SK-N-SH treated with all-trans-retinoic acid at 6 μM for 48 hours (cell line): ENCODE data around the gene ZNF771.

Experiments used
- ATAC-seq: fragments of 200-7000 bp; cut with Tn5 transposase; 3 replicates; pipeline ENCODE4 v1.9.1; 2020; ENCODE audit warnings: mild to moderate bottlenecking, moderate library complexity
- ARNTL ChIP-seq: fragments of 450-650 bp; formaldehyde crosslinking; IDR thresholded peaks from 2 replicates; pipeline ENCODE4 v1.5.0; 2020; ENCODE audit warnings: low read depth, mild to moderate bottlenecking, moderate library complexity, borderline replicate concordance
- BACH2 ChIP-seq: fragments of 250-450 bp; sonication (Bioruptor Pico); IDR thresholded peaks from 2 replicates; pipeline ENCODE4 v1.9.0; 2021; ENCODE audit warnings: mild to moderate bottlenecking, borderline replicate concordance
- CREB5 ChIP-seq: fragments of 250-450 bp; sonication (Bioruptor Pico); IDR thresholded peaks from 2 replicates; pipeline ENCODE4 v1.5.1; 2020; ENCODE audit warnings: low read depth, mild to moderate bottlenecking, moderate library complexity
- CSDC2 ChIP-seq: fragments of 250-450 bp; sonication (Bioruptor Pico); IDR thresholded peaks from 2 replicates; pipeline ENCODE4 v1.5.0; 2020; ENCODE audit warnings: mild to moderate bottlenecking, moderate library complexity
- CSRNP3 ChIP-seq: fragments of 250-450 bp; sonication (Bioruptor Pico); IDR thresholded peaks from 2 replicates; pipeline ENCODE4 v1.5.1; 2021; ENCODE audit warnings: mild to moderate bottlenecking, moderate library complexity
- ESRRG ChIP-seq: fragments of 250-450 bp; sonication (Bioruptor Pico); IDR thresholded peaks from 2 replicates; pipeline ENCODE4 v1.6.1; 2021; ENCODE audit warnings: mild to moderate bottlenecking
- GLIS3 ChIP-seq: fragments of 250-450 bp; sonication (Bioruptor Pico); IDR thresholded peaks from 2 replicates; pipeline ENCODE4 v1.5.0; 2020; ENCODE audit warnings: mild to moderate bottlenecking, moderate library complexity
- ISL1 ChIP-seq: fragments of 250-450 bp; sonication (Bioruptor Pico); IDR thresholded peaks from 2 replicates; pipeline ENCODE4 v2.1.2; 2022; ENCODE audit warnings: mild to moderate bottlenecking, moderate library complexity
- OSR1 ChIP-seq: fragments of 250-450 bp; sonication (Bioruptor Pico); IDR thresholded peaks from 2 replicates; pipeline ENCODE4 v1.8.0; 2022; ENCODE audit warnings: moderate library complexity, mild to moderate bottlenecking, inconsistent platforms
- POU6F1 ChIP-seq: fragments of 250-450 bp; sonication (Bioruptor Pico); IDR thresholded peaks from 2 replicates; pipeline ENCODE4 v1.8.0; 2021; ENCODE audit warnings: low read depth, mild to moderate bottlenecking, moderate library complexity, borderline replicate concordance
- PPARA ChIP-seq: fragments of 250-450 bp; sonication (Bioruptor Pico); IDR thresholded peaks from 2 replicates; pipeline ENCODE4 v1.5.0; 2020; ENCODE audit warnings: mild to moderate bottlenecking, borderline replicate concordance
- SNAI2 ChIP-seq: fragments of 250-450 bp; sonication (Bioruptor Pico); IDR thresholded peaks from 2 replicates; pipeline ENCODE4 v1.5.0; 2020; ENCODE audit warnings: mild to moderate bottlenecking, moderate library complexity
- TCF4 ChIP-seq: fragments of 250-450 bp; sonication (Bioruptor Pico); IDR thresholded peaks from 2 replicates; pipeline ENCODE4 v1.8.0; 2021; ENCODE audit warnings: mild to moderate bottlenecking, moderate library complexity, borderline replicate concordance
- ZC3H10 ChIP-seq: fragments of 250-450 bp; sonication (Bioruptor Pico); IDR thresholded peaks from 2 replicates; pipeline ENCODE4 v1.5.1; 2021; ENCODE audit warnings: mild to moderate bottlenecking, moderate library complexity
- ZFP3 ChIP-seq: fragments of 250-450 bp; sonication (Bioruptor Pico); IDR thresholded peaks from 2 replicates; pipeline ENCODE4 v1.5.0; 2020; ENCODE audit warnings: mild to moderate bottlenecking, moderate library complexity
- ZFP30 ChIP-seq: fragments of 450-650 bp; formaldehyde crosslinking; IDR thresholded peaks from 2 replicates; pipeline ENCODE4 v1.5.0; 2022; ENCODE audit warnings: mild to moderate bottlenecking, moderate library complexity
- ZNF565 ChIP-seq: fragments of 450-650 bp; formaldehyde crosslinking; conservative IDR thresholded peaks from 2 replicates; pipeline ENCODE4 v1.5.0; 2020; ENCODE audit warnings: low read depth, mild to moderate bottlenecking, moderate library complexity
- ZNF70 ChIP-seq: fragments of 450-650 bp; formaldehyde crosslinking; IDR thresholded peaks from 2 replicates; pipeline ENCODE4 v1.5.0; 2020; ENCODE audit warnings: mild to moderate bottlenecking, moderate library complexity
- ZNF8 ChIP-seq: fragments of 450-650 bp; formaldehyde crosslinking; IDR thresholded peaks from 2 replicates; pipeline ENCODE4 v1.5.0; 2020; ENCODE audit warnings: mild to moderate bottlenecking, moderate library complexity
- TF ChIP-seq, protein P1 (sequence below): fragments of 250-450 bp; sonication (Bioruptor Pico); IDR thresholded peaks from 2 replicates; pipeline ENCODE4 v1.8.0; 2020; ENCODE audit warnings: mild to moderate bottlenecking, moderate library complexity, borderline replicate concordance
- TF ChIP-seq, protein P2 (sequence below): fragments of 250-450 bp; sonication (Bioruptor Pico); IDR thresholded peaks from 2 replicates; pipeline ENCODE4 v1.5.0; 2020; ENCODE audit warnings: mild to moderate bottlenecking, moderate library complexity

Gene ZNF771

DNA sequence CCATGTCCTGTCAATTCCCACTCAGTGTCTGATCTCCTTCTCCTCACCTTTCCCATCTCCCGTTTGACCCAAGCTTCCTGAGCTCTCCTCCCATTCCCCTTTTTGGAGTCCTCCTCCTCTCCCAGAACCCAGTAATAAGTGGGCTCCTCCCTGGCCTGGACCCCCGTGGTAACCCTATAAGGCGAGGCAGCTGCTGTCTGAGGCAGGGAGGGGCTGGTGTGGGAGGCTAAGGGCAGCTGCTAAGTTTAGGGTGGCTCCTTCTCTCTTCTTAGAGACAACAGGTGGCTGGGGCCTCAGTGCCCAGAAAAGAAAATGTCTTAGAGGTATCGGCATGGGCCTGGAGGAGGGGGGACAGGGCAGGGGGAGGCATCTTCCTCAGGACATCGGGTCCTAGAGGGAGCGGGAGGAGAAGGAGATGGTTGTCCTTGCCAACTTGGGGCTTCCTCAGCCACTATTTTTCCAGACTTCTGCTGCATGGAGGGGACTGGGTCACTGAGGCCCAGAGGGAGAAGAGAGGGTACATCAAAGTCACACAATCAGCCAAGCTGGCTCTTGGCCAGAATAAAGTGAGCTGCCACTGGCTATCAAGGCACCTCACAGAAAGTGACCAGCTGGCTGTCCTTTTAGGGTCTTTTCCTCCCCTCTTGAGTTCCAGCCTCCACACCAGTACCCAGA, 35.2 kb upstream of the ZNF771 start:
- TF ChIP-seq OSR1 (CRISPR knock-in tag): no peak
- TF ChIP-seq TCF4 (CRISPR knock-in tag): no peak
- ATAC-seq: no peak

DNA sequence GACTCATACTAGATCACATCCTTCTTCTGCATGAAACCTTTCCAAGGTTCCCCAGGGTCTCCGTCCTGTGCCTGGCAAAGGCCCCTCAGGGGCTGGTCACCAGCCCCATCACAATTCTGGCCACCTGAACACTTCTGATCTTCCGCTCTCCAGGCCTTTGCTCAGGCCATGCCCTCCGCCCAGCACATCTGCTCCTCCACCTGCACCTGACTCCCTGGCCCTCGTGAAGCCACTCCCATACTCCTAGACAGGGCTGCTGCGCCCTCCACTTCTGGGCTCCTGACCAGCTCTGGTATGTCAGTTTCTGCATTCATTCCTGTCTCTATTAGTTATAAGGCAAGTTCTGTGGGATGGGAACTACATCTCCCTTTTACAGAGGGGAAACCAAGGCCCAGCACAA, 34.7 kb upstream of the ZNF771 start:
- ATAC-seq: no peak
- TF ChIP-seq PPARA (CRISPR knock-in tag): no peak
- TF ChIP-seq CSRNP3 (CRISPR knock-in tag): no peak

DNA sequence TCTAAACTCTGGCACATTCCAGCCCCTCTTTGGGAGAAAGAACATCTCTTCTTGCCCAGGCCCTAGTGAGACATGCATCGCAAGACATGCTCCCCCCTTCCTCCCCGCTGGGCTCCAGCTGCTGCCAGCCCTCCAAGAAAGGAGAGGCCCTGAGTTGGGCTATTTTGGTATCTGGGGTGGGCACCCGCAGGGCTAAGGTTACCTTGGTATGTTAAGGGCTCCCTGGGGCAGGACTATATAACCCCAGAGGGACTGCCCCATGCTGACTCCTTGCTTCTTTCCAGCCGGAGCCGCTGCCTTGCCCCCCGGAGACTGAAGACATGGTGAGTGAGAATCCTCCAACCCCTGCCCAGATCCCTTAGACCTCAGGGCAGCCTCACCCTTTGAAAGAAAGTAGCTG, 32.9 kb upstream of the ZNF771 start, which contains the start of gene MYL11:
Gene MYL11, plus strand, starts transcription at position 265 of the 400 bp plus-strand sequence. Its CDS starts 56 bp downstream, at position 321.
- no peak for TF ChIP-seq ESRRG
- no peak for TF ChIP-seq ZFP30 (CRISPR knock-in tag)
- TF ChIP-seq ZC3H10 (CRISPR knock-in tag): no peak
- no peak for TF ChIP-seq CSRNP3 (CRISPR knock-in tag)
- no peak for TF ChIP-seq BACH2 (CRISPR knock-in tag)
- TF ChIP-seq POU6F1 (CRISPR knock-in tag): no peak
- no peak for TF ChIP-seq GLIS3 (CRISPR knock-in tag)
- TF ChIP-seq SNAI2 (CRISPR knock-in tag): no peak
- no peak for TF ChIP-seq ZNF8 (CRISPR knock-in tag)
- TF ChIP-seq OSR1 (CRISPR knock-in tag): no peak
- TF ChIP-seq CREB5 (CRISPR knock-in tag): no peak
- no peak for TF ChIP-seq ARNTL (CRISPR knock-in tag)
- no peak for TF ChIP-seq CSDC2 (CRISPR knock-in tag)
- no peak for TF ChIP-seq ISL1
- TF ChIP-seq, protein P1, sequence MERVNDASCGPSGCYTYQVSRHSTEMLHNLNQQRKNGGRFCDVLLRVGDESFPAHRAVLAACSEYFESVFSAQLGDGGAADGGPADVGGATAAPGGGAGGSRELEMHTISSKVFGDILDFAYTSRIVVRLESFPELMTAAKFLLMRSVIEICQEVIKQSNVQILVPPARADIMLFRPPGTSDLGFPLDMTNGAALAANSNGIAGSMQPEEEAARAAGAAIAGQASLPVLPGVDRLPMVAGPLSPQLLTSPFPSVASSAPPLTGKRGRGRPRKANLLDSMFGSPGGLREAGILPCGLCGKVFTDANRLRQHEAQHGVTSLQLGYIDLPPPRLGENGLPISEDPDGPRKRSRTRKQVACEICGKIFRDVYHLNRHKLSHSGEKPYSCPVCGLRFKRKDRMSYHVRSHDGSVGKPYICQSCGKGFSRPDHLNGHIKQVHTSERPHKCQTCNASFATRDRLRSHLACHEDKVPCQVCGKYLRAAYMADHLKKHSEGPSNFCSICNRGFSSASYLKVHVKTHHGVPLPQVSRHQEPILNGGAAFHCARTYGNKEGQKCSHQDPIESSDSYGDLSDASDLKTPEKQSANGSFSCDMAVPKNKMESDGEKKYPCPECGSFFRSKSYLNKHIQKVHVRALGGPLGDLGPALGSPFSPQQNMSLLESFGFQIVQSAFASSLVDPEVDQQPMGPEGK (CRISPR knock-in tag): no peak
- TF ChIP-seq ZNF565: no peak
- no peak for TF ChIP-seq ZNF70
- TF ChIP-seq, protein P2, sequence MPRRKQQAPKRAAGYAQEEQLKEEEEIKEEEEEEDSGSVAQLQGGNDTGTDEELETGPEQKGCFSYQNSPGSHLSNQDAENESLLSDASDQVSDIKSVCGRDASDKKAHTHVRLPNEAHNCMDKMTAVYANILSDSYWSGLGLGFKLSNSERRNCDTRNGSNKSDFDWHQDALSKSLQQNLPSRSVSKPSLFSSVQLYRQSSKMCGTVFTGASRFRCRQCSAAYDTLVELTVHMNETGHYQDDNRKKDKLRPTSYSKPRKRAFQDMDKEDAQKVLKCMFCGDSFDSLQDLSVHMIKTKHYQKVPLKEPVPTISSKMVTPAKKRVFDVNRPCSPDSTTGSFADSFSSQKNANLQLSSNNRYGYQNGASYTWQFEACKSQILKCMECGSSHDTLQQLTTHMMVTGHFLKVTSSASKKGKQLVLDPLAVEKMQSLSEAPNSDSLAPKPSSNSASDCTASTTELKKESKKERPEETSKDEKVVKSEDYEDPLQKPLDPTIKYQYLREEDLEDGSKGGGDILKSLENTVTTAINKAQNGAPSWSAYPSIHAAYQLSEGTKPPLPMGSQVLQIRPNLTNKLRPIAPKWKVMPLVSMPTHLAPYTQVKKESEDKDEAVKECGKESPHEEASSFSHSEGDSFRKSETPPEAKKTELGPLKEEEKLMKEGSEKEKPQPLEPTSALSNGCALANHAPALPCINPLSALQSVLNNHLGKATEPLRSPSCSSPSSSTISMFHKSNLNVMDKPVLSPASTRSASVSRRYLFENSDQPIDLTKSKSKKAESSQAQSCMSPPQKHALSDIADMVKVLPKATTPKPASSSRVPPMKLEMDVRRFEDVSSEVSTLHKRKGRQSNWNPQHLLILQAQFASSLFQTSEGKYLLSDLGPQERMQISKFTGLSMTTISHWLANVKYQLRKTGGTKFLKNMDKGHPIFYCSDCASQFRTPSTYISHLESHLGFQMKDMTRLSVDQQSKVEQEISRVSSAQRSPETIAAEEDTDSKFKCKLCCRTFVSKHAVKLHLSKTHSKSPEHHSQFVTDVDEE (CRISPR knock-in tag): no peak
- no peak for TF ChIP-seq ZFP3 (CRISPR knock-in tag)
- TF ChIP-seq TCF4 (CRISPR knock-in tag): no peak
- no peak for ATAC-seq
